Measurements from ENCODE around the gene EEPD1. TPM values are rescaled to one million over a fixed set of nuclear protein-coding genes. Genes with fewer than 3 reads are reported as not detected.

EEPD1 gene
- total RNA-seq, 1 experiment from 2014 or later, result 48.0 TPM

DNA sequence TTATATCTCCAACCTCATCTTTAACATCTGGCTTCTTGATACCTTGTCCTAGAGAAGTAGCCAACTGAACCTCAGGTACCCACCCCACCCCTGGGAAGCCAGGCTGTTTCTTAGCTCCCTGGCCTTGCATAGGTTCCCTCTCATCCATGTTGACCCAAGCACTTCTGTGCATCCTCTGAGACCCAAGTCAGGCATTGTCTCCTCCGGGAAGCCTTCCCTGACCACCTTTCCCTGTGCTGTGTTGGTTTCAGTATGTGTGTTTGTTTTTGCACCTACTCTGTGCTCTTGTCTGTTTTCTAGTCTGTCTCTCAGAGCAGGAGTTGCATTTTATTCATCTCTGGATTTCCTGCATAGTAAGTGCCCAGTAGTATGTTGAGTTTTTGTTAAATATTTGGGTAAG is 143.2 kb downstream of the EEPD1 start:
- Histone ChIP-seq H3K27ac (ENCODE audit: low read length) (no peak overlapping the region), H3K4me1 (ENCODE audit: control insufficient read depth, insufficient read depth, low read length) (peaks cover 21% of the 10 kb centered on the region), H3K27me3 (ENCODE audit: control insufficient read depth, insufficient read depth, low read length) (no peaks in the 10 kb centered on the region), H3K36me3 (ENCODE audit: control insufficient read depth, insufficient read depth, low read length) (peaks cover 17% of the 10 kb centered on the region), H3K4me3 (ENCODE audit: low read depth in 2 of 2, low read length in 2 of 2) (no peak overlapping the region), H3K9me3 (ENCODE audit: control insufficient read depth, insufficient read depth, low read depth, low read length) (no peaks in the 10 kb centered on the region)
- ATAC-seq, result no peak
- TF ChIP-seq POLR2AphosphoS5 (IDR thresholded peaks at IDR 0.05; ENCODE audit: low read depth, low read length), result no peak
- no peak for TF ChIP-seq CTCF (IDR thresholded peaks at IDR 0.05)
- TF ChIP-seq, protein P1, sequence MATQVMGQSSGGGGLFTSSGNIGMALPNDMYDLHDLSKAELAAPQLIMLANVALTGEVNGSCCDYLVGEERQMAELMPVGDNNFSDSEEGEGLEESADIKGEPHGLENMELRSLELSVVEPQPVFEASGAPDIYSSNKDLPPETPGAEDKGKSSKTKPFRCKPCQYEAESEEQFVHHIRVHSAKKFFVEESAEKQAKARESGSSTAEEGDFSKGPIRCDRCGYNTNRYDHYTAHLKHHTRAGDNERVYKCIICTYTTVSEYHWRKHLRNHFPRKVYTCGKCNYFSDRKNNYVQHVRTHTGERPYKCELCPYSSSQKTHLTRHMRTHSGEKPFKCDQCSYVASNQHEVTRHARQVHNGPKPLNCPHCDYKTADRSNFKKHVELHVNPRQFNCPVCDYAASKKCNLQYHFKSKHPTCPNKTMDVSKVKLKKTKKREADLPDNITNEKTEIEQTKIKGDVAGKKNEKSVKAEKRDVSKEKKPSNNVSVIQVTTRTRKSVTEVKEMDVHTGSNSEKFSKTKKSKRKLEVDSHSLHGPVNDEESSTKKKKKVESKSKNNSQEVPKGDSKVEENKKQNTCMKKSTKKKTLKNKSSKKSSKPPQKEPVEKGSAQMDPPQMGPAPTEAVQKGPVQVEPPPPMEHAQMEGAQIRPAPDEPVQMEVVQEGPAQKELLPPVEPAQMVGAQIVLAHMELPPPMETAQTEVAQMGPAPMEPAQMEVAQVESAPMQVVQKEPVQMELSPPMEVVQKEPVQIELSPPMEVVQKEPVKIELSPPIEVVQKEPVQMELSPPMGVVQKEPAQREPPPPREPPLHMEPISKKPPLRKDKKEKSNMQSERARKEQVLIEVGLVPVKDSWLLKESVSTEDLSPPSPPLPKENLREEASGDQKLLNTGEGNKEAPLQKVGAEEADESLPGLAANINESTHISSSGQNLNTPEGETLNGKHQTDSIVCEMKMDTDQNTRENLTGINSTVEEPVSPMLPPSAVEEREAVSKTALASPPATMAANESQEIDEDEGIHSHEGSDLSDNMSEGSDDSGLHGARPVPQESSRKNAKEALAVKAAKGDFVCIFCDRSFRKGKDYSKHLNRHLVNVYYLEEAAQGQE (IDR thresholded peaks at IDR 0.05; ENCODE audit: insufficient read depth in 1 of 2, low read depth in 2 of 2, low read length in 1 of 2), result no peak
- no peak for TF ChIP-seq SIN3A (IDR thresholded peaks at IDR 0.05; ENCODE audit: borderline replicate concordance, insufficient read depth, low read depth, low read length)
- TF ChIP-seq TCF7L2 (IDR thresholded peaks at IDR 0.05; ENCODE audit: low read depth, low read length), result no peak
- intact Hi-C loops (cut with micrococcal nuclease; ENCODE audit: unreplicated experiment) (no loop called here), in situ Hi-C loops (cut with HindIII; ENCODE audit: low pct_unique_long_range_greater_than_20kb, low sequenced_read_pairs) (no loop called here)
- no peak for DNase-seq (ENCODE audit: low read depth, low spot score)
- POLR2A ChIA-PET, result no interaction called here
- CTCF ChIA-PET, result no interaction called here
- BruUV-seq (replicated peaks), result no TSS peak

DNA sequence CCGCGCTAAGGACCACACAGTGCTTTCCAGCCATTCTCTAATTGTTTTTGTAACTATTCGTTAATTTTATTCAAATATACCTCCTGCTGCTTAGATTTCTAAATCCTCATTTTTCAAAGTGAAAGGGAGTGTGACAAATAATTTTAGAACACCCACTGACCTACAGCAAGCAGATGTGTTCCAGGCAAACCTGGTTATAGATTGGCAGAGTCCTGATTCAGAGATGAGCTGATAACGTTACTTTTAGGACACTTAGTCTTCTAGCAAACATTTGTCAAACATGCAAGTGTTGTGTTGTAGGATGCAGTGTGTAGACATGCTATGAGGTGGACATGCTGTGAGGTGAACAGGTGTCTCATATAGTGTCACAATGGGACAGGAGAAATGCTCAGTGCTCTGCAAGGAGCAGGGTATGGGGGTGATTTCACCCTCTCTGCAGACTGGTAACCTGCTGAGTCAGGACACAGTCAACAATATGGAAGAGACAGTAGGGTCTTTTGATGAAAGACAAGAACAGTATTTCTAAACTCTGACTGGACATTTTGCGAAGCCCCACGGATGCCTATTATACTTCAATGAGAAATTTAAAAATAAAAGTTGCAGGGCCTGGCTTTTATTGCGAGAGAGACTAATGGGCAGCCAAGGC is 144.4 kb downstream of the EEPD1 start:
- no peak for DNase-seq (ENCODE audit: low read depth, low spot score)
- POLR2A ChIA-PET, result no interaction called here
- CTCF ChIA-PET, result interaction anchor here (0.9 kb wide), 1 partner anchor 326 kb away, joined by 4 read pairs; no protein-coding TSS in a partner anchor
- BruUV-seq (replicated peaks), result no TSS peak
- H3K4me3 ChIP-seq (ENCODE audit: low read depth in 2 of 2, low read length in 2 of 2), result no peak overlapping the region
- intact Hi-C loops (cut with micrococcal nuclease; ENCODE audit: unreplicated experiment) (no loop called here), in situ Hi-C loops (cut with HindIII; ENCODE audit: low pct_unique_long_range_greater_than_20kb, low sequenced_read_pairs) (no loop called here)
- H3K36me3 ChIP-seq (ENCODE audit: control insufficient read depth, insufficient read depth, low read length), result peaks cover 17% of the 10 kb centered on the region
- no peak for TF ChIP-seq CTCF (IDR thresholded peaks at IDR 0.05)
- TF ChIP-seq, protein P1 (IDR thresholded peaks at IDR 0.05; ENCODE audit: insufficient read depth in 1 of 2, low read depth in 2 of 2, low read length in 1 of 2), result no peak
- no peak for TF ChIP-seq POLR2AphosphoS5 (IDR thresholded peaks at IDR 0.05; ENCODE audit: low read depth, low read length)
- no peak for TF ChIP-seq SIN3A (IDR thresholded peaks at IDR 0.05; ENCODE audit: borderline replicate concordance, insufficient read depth, low read depth, low read length)
- no peak for TF ChIP-seq TCF7L2 (IDR thresholded peaks at IDR 0.05; ENCODE audit: low read depth, low read length)
- no peak overlapping the region for H3K27ac ChIP-seq (ENCODE audit: low read length)
- H3K9me3 ChIP-seq (ENCODE audit: control insufficient read depth, insufficient read depth, low read depth, low read length), result no peaks in the 10 kb centered on the region
- ATAC-seq, result no peak
- H3K4me1 ChIP-seq (ENCODE audit: control insufficient read depth, insufficient read depth, low read length), result peaks cover 15% of the 10 kb centered on the region
- no peaks in the 10 kb centered on the region for H3K27me3 ChIP-seq (ENCODE audit: control insufficient read depth, insufficient read depth, low read length)

All from Panc1 (cell line).